ENCODE measurements around the gene ZNF619.

ZNF619 gene

DNA sequence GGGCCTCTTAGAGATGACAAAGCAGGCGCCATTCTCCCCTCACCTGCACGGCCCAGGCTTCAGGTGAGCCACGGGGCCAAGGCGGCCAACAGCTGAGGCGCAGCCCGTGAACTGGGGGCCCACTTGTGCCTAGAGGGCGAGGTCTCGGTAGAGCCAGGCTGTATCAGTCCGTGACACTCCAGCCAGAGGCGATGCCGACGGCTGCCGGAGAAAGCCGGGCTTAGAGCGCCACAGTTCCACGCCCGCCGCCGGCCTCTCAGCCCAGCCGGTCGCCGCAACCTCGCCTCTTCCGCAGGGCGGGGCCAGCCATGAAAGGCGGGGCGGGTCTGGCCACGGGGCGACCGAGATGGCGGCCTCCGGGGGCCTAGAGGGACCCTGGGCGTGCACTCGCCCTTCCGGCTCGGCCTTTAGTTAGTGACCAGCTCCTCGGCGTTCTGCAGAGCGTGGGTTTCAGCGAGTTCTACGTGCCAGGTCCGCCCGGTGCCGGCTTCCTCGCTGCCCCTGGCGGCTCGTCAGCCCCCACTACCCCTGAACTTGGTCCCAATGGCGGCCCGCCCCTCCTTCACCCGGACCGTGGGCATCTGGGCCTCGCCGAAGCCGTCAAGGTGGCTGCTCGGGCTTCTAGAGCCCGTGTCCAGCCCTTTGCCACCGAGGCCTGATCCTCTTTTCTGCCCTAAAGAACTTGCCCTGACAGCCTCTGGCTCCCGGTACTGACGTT, 47.8 kb downstream of the ZNF619 start, which contains the start of gene ZNF621:
TSS of gene ZNF621 (plus strand) at position 393 of the 718 bp plus-strand sequence. CDS start 881 bp downstream, outside the sequence.
- in situ Hi-C loops (cut with MboI; ENCODE audit: low sequenced_read_pairs): no loop called here

DNA sequence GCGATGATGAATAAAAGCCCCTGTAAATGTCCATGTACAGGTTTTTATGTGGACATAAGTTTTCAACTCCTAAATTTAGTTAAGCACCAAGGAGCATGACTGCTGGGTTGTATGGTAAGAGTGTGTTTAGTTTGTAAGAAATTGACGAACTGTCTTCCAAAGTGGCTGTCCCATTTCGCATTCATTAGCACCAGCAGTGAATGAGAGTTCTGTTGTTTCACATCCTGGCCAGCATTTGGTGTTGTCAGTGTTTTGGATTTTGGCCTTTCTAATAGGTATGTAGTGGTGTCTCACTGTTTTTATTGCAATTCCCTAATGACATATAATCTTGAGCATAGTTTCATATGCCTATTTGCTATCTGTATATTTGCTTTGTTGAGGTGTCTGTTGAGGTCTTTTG, 51.5 kb downstream of the ZNF619 start:
- in situ Hi-C loops (cut with MboI; ENCODE audit: low sequenced_read_pairs): no loop called here

GRCh38 chr3:40532252-40532651, 55.3 kb downstream of the ZNF619 start:
- in situ Hi-C loops (cut with MboI; ENCODE audit: low sequenced_read_pairs): no loop called here

DNA sequence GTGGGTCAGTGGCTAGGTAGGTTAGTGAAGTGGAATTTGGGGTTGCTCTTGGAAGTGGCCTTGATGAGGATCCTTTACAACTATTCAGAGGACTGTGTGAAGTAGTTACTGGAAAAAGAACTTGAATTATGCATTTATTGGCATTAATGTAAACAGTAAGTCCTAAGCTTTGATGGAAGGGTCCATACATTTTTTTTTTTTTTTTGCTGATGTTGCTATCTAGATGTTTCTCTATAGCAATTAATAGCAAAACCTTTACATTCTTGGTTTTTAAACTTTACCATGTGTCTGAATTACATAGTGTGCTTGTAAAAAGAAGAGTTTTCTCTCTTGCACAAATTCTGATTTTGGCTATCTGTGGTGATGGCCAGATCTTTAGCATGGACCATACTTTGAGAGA, 57.4 kb downstream of the ZNF619 start:
- in situ Hi-C loops (cut with MboI; ENCODE audit: low sequenced_read_pairs): no loop called here
